Chondrocyte (in vitro differentiated cells): Measurements from ENCODE around the gene PTPN21. TPM values are rescaled to one million over a fixed set of nuclear protein-coding genes. Genes with fewer than 3 reads are reported as not detected.

ENCODE experiments used
- DNase-seq: peaks from one replicate; pipeline ENCODE4 v3.0.0; 2021; ENCODE audit warnings: mixed read lengths, low spot score
- H3K27ac Mint-ChIP-seq: one replicate; pipeline ENCODE4 v1.8.0; 2021; ENCODE audit warnings: mild to moderate bottlenecking, moderate library complexity, mixed read lengths; ENCODE audit not compliant: unreplicated experiment
- H3K27me3 Mint-ChIP-seq: 2 replicates; pipeline ENCODE4 v1.8.0; 2021; ENCODE audit warnings: low read depth, mixed read lengths
- H3K36me3 Mint-ChIP-seq: 2 replicates; pipeline ENCODE4 v1.8.0; 2021; ENCODE audit warnings: low read depth, mixed read lengths
- H3K4me1 Mint-ChIP-seq: 2 replicates; pipeline ENCODE4 v1.8.0; 2021; ENCODE audit warnings: low read depth, mild to moderate bottlenecking, mixed read lengths
- H3K4me3 Mint-ChIP-seq: one replicate; pipeline ENCODE4 v1.8.0; 2021; ENCODE audit warnings: mild to moderate bottlenecking, moderate library complexity, mixed read lengths; ENCODE audit not compliant: unreplicated experiment
- H3K9me3 Mint-ChIP-seq: 2 replicates; pipeline ENCODE4 v1.8.0; 2021; ENCODE audit warnings: low read depth, mixed read lengths
- CTCF ChIP-seq: fragments of 200-600 bp; sonication (generic); IDR thresholded peaks from 2 replicates; pipeline ENCODE4 v1.5.0; 2021; ENCODE audit warnings: antibody characterized with exemption, mild to moderate bottlenecking, moderate library complexity
- total RNA-seq: library from RNA; stranded (reverse); gene quantifications from 3 replicates; pipeline ENCODE4 v1.2.1, GENCODE V29; 2021

PTPN21 gene
- total RNA-seq, 1 donor from 2014 or later: 40.0 TPM

- Mint-ChIP-seq H3K36me3 (peaks cover 36% of the 10 kb centered on the region), H3K27me3 (no peaks in the 10 kb centered on the region), H3K4me1 (peaks cover 3% of the 10 kb centered on the region), H3K27ac (no peak overlapping the region), H3K9me3 (no peaks in the 10 kb centered on the region), H3K4me3 (no peak overlapping the region)
- TF ChIP-seq CTCF: no peak
- DNase-seq: no peak
Observed at GRCh38 chr14:88584451-88584850, 29.6 kb upstream of the PTPN21 start.

GRCh38 chr14:88576222-88576621 lies 21.4 kb upstream of the PTPN21 start:
- no peaks in the 10 kb centered on the region for H3K27me3 Mint-ChIP-seq
- TF ChIP-seq CTCF: no peak
- H3K4me1 Mint-ChIP-seq: no peaks in the 10 kb centered on the region
- peaks cover 54% of the 10 kb centered on the region for H3K36me3 Mint-ChIP-seq
- no peaks in the 10 kb centered on the region for H3K9me3 Mint-ChIP-seq
- H3K4me3 Mint-ChIP-seq: no peak overlapping the region
- H3K27ac Mint-ChIP-seq: no peak overlapping the region
- no peak for DNase-seq

GRCh38 chr14:88572117-88572516 lies 17.3 kb upstream of the PTPN21 start:
- no peak for TF ChIP-seq CTCF
- Mint-ChIP-seq H3K27ac (no peak overlapping the region), H3K27me3 (no peaks in the 10 kb centered on the region), H3K36me3 (peaks cover 47% of the 10 kb centered on the region), H3K4me1 (no peaks in the 10 kb centered on the region), H3K4me3 (no peak overlapping the region), H3K9me3 (no peaks in the 10 kb centered on the region)
- no peak for DNase-seq

- no peak overlapping the region for H3K4me3 Mint-ChIP-seq
- DNase-seq: no peak
- H3K27me3 Mint-ChIP-seq: no peaks in the 10 kb centered on the region
- no peaks in the 10 kb centered on the region for H3K9me3 Mint-ChIP-seq
- H3K4me1 Mint-ChIP-seq: peaks cover 13% of the 10 kb centered on the region
- H3K27ac Mint-ChIP-seq: no peak overlapping the region
- H3K36me3 Mint-ChIP-seq: peaks cover 28% of the 10 kb centered on the region
- no peak for TF ChIP-seq CTCF
Observed at GRCh38 chr14:88568196-88568595, 13.4 kb upstream of the PTPN21 start.

- TF ChIP-seq CTCF: no peak
- Mint-ChIP-seq H3K9me3 (no peaks in the 10 kb centered on the region), H3K4me1 (peaks cover 23% of the 10 kb centered on the region), H3K27ac (no peak overlapping the region), H3K4me3 (no peak overlapping the region), H3K36me3 (peaks cover 13% of the 10 kb centered on the region), H3K27me3 (no peaks in the 10 kb centered on the region)
- no peak for DNase-seq
Observed at GRCh38 chr14:88565427-88565826, 10.6 kb upstream of the PTPN21 start.
